HEK293T (cell line): ENCODE measurements around the gene NEK4.

Source experiments
- CTCF ChIA-PET: fragments of 350-600 bp; formaldehyde crosslinking; extraction: SDS; loops from one replicate; lab custom pipeline; 2021; ENCODE audit warnings: antibody characterized with exemption, inconsistent platforms; lab: Yijun Ruan, JAX
- POLR2A ChIA-PET: fragments of 350-600 bp; formaldehyde crosslinking; extraction: SDS; loops from one replicate; lab custom pipeline; 2020; ENCODE audit warnings: antibody characterized with exemption, inconsistent platforms; lab: Yijun Ruan, JAX
- DNase-seq: peaks from one replicate; pipeline ENCODE4 v3.0.0; 2012; ENCODE audit warnings: mixed read lengths; ENCODE audit errors: extremely low spot score
- ARNT ChIP-seq: fragments of 450-650 bp; IDR thresholded peaks from 2 replicates; pipeline ENCODE4 v1.6.1; 2017; ENCODE audit warnings: mild to moderate bottlenecking
- BHLHE40 ChIP-seq: fragments of 450-650 bp; IDR thresholded peaks from 2 replicates; pipeline ENCODE4 v1.6.1; 2016; ENCODE audit warnings: mild to moderate bottlenecking, moderate library complexity, borderline replicate concordance
- CTBP1 ChIP-seq: fragments of 450-650 bp; IDR thresholded peaks from 2 replicates; pipeline ENCODE4 v1.6.1; 2016; ENCODE audit warnings: borderline replicate concordance
- ELF4 ChIP-seq: fragments of 450-650 bp; IDR thresholded peaks from 2 replicates; pipeline ENCODE4 v1.6.1; 2017; ENCODE audit warnings: antibody characterized with exemption
- FOXA1 ChIP-seq: fragments of 450-650 bp; IDR thresholded peaks from 2 replicates; pipeline ENCODE4 v1.6.1; 2016; ENCODE audit warnings: mild to moderate bottlenecking
- FOXK2 ChIP-seq: fragments of 450-650 bp; IDR thresholded peaks from 2 replicates; pipeline ENCODE4 v1.6.1; 2016; ENCODE audit warnings: mild to moderate bottlenecking
- FOXM1 ChIP-seq: fragments of 450-650 bp; IDR thresholded peaks from 2 replicates; pipeline ENCODE4 v1.6.1; 2017; ENCODE audit warnings: mild to moderate bottlenecking, borderline replicate concordance
- HDGF ChIP-seq: fragments of 450-650 bp; IDR thresholded peaks from 2 replicates; pipeline ENCODE4 v1.6.1; 2017; ENCODE audit warnings: antibody characterized with exemption, borderline replicate concordance
- L3MBTL2 ChIP-seq: fragments of 450-650 bp; conservative IDR thresholded peaks from 2 replicates; pipeline ENCODE4 v1.6.1; 2016; ENCODE audit warnings: mild to moderate bottlenecking
- LEF1 ChIP-seq: fragments of 450-650 bp; IDR thresholded peaks from 2 replicates; pipeline ENCODE4 v1.6.1; 2017; ENCODE audit warnings: mild to moderate bottlenecking, borderline replicate concordance
- NFRKB ChIP-seq: fragments of 450-650 bp; IDR thresholded peaks from 2 replicates; pipeline ENCODE4 v1.6.1; 2016; ENCODE audit warnings: mild to moderate bottlenecking, moderate library complexity
- SP1 ChIP-seq: fragments of 450-650 bp; IDR thresholded peaks from 2 replicates; pipeline ENCODE4 v1.6.1; 2017
- SUZ12 ChIP-seq: fragments of 450-650 bp; IDR thresholded peaks from 2 replicates; pipeline ENCODE4 v1.6.1; 2016; ENCODE audit warnings: mild to moderate bottlenecking
- TARDBP ChIP-seq: fragments of 450-650 bp; IDR thresholded peaks from 2 replicates; pipeline ENCODE4 v1.6.1; 2016
- ZNF384 ChIP-seq: fragments of 450-650 bp; IDR thresholded peaks from 2 replicates; pipeline ENCODE4 v1.6.1; 2016
- TF ChIP-seq, protein P1 (sequence below): fragments of 450-650 bp; IDR thresholded peaks from 2 replicates; pipeline ENCODE4 v1.6.1; 2016

NEK4 gene

DNA sequence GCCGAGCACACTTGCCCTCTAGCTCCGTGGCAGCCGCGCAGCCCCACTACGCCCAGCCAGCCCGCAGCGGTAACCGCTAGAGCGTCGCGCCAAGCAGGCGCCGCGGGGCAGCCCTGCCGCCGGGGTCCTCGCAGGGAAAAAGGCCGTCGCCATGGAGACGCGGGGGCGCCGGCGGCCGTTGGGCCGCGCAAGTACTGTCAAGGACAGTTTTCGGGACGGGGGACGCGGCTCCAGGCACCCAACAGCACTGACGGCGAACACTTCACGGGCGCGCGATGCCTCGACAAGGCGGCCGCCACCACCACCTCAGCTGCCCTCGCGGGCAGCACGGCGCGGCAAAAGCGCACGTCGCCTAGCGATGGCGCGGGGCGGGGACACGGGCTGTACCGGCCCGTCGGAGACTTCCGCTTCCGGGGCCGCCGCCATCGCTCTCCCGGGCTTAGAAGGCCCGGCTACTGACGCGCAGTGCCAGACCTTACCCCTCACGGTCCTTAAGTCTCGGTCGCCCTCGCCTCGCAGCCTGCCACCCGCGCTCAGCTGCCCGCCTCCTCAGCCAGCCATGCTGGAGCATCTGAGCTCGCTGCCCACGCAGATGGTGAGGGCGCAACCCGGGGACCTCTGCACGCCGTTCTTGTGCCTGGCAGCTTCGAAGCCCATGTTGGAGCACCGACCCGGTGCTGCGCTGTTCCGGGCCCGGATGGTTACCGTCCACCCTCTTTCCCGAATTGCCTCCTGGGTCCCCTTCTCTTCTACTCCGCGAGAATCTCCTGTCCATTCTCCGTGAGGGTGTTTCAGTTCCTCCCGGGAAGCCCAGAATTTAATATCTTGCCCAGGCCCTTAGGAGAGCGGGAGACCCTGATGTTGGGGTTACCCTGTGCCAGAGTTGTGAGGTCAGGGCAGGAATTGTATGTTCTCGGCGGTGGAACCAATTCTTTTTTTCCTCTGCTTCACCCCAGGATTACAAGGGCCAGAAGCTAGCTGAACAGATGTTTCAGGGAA, 64.8 kb downstream of the NEK4 start, which contains the start of the genes GLT8D1 and SPCS1:
TSS of gene GLT8D1 (minus strand) at position 104 of the 999 bp plus-strand sequence. CDS start 5,331 bp downstream, outside the sequence.
TSS of gene SPCS1 (plus strand) at position 419 of the 999 bp plus-strand sequence. CDS start at position 560, 141 bp downstream.
- TF ChIP-seq L3MBTL2 (peak; percentile 76), TARDBP (no peak)
- ChIA-PET CTCF (interaction anchor here (0.5 kb wide), 1 partner anchor 11 kb away, joined by 3 read pairs; no protein-coding TSS in a partner anchor), POLR2A (interaction anchor here (1.0 to 2.5 kb wide), 10 partner anchors 9 to 192 kb away, joined by 3 to 14 read pairs (median 3); partner anchors contain the start of genes NEK4, STIMATE and UQCC5)
- peak; percentile 91 for DNase-seq

DNA sequence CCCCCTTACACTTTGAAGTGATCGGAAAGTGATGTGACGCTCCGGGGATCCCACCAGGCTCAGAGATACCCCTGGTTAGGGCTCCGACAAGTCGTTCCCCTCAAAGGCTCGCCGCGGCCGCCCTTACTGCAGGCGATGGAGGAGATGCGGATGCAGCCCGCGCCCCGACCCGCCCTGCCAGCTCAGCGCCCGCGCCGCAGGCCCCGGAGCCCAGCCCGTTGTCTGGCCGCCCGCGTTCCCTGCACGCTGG, 65.4 kb downstream of the NEK4 start:
- no peak for DNase-seq
- TF ChIP-seq FOXK2 (no peak), NFRKB (no peak), HDGF (no peak), TARDBP (no peak), ARNT (no peak), ZNF384 (no peak), FOXM1 (no peak), CTBP1 (no peak), SP1 (no peak)
- TF ChIP-seq, protein P1, sequence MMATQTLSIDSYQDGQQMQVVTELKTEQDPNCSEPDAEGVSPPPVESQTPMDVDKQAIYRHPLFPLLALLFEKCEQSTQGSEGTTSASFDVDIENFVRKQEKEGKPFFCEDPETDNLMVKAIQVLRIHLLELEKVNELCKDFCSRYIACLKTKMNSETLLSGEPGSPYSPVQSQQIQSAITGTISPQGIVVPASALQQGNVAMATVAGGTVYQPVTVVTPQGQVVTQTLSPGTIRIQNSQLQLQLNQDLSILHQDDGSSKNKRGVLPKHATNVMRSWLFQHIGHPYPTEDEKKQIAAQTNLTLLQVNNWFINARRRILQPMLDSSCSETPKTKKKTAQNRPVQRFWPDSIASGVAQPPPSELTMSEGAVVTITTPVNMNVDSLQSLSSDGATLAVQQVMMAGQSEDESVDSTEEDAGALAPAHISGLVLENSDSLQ: no peak
- ChIA-PET POLR2A (interaction anchor here (1.0 to 2.5 kb wide), 8 partner anchors 9 to 192 kb away, joined by 3 to 14 read pairs (median 3); partner anchors contain the start of genes NEK4, STIMATE and UQCC5), CTCF (interaction anchor here (0.5 kb wide), 1 partner anchor 10 kb away, joined by 3 read pairs; no protein-coding TSS in a partner anchor)

DNA sequence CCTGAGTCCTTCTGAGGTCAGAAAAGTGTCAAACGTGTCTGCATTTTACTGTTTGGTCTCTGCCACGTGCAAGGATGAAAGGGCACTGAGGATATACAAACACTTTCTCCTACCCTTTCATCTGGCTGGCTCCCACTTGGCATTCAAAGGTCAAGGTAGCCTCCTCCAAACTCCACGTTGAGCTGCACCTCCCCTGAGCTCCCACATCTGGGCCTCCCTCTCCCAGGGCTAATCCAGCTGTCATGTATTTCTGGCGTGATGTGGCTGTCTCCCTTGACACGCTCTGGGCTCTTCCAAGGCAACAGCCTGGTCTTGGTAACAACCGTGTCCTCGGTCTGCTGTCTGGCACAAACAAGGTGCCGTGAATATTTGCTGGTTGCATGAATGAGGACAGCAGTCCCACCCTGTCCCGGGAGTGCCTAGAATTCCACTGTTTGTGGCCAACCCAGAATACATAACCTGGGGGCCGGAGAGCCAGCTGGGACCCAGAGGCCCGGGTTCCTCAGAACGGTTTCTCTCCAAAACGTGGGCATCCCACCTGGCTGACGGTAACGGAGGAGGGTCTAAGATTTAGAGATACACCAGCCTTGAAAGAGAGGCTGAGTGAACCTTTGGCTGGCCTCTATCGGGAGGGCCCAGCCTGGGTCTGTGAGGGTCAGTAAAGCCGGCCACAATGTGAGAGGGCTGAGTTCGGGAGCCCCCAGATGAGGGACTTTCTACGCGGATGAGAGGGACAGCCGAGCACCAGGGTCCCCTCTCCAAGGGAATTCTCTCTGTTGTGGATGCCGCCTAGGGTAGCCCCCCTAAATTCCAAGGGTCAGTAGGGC, 65.9 kb downstream of the NEK4 start:
- CTCF ChIA-PET: interaction anchor here (0.7 kb wide), 1 partner anchor 282 kb away, joined by 3 read pairs; no protein-coding TSS in a partner anchor
- TF ChIP-seq TARDBP (no peak), L3MBTL2 (no peak), ARNT (no peak), FOXA1 (no peak), BHLHE40 (no peak), SUZ12 (no peak), NFRKB (no peak), LEF1 (no peak), FOXK2 (no peak), FOXM1 (no peak), SP1 (no peak), HDGF (no peak), CTBP1 (no peak), ELF4 (no peak), ZNF384 (no peak)
- POLR2A ChIA-PET: interaction anchor here (1.0 to 2.5 kb wide), 7 partner anchors 8 to 193 kb away, joined by 3 to 14 read pairs (median 3); partner anchors contain the start of genes NEK4, STIMATE and UQCC5
- DNase-seq: peak; percentile 26

DNA sequence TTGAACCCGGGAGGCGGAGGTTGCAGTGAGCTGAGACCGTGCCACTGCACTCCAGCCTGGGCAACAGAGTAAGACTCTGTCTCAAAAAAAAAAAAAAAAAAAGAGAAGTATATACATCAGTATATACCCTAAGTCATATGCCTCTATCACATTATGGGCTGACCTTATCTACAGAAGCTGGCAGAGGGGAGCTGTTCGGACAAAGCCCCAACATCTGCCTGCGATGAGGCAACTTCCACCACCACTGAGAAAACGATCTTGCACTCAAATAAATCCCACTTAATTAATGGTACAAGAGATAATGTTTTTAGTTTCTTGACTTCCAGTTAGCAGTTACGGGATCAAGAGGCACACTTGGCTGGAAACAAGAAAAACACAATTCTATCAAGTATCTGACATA, 67.4 kb downstream of the NEK4 start:
- no peak for DNase-seq
- ChIA-PET CTCF (no interaction called here), POLR2A (interaction anchor here (0.7 kb wide), 1 partner anchor 18 kb away, joined by 5 read pairs; no protein-coding TSS in a partner anchor)
- TF ChIP-seq SUZ12 (no peak), L3MBTL2 (no peak), FOXK2 (no peak), NFRKB (no peak), CTBP1 (no peak)
- TF ChIP-seq, protein P1: no peak

DNA sequence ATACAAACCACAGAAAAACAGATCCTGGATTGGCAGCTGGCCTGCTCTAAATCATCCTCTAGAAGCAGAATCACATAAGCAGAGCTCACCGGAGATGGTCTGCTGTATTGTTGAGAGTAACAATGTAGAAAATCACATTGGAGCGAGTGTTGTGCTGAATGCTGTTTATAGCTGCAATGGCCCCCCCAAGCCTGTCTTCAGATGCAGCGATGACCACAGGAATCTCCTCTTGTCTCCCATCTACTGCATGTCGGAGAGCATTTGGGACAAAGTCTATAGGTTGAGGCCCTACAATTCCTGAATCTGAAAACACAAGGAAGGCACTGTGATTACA, 73.1 kb downstream of the NEK4 start:
- CTCF ChIA-PET: no interaction called here
- POLR2A ChIA-PET: interaction anchor here (3.3 kb wide), 1 partner anchor 8 kb away, joined by 14 read pairs; the partner anchor contains the start of genes GLT8D1 and SPCS1
- no peak for TF ChIP-seq L3MBTL2
- TF ChIP-seq SP1: no peak
- TF ChIP-seq ZNF384: no peak
- TF ChIP-seq HDGF: no peak
- no peak for TF ChIP-seq FOXK2
- no peak for TF ChIP-seq SUZ12
- no peak for TF ChIP-seq LEF1
- TF ChIP-seq ARNT: no peak
- no peak for TF ChIP-seq FOXA1
- TF ChIP-seq FOXM1: no peak
- TF ChIP-seq NFRKB: no peak
- TF ChIP-seq BHLHE40: no peak
- DNase-seq: no peak

DNA sequence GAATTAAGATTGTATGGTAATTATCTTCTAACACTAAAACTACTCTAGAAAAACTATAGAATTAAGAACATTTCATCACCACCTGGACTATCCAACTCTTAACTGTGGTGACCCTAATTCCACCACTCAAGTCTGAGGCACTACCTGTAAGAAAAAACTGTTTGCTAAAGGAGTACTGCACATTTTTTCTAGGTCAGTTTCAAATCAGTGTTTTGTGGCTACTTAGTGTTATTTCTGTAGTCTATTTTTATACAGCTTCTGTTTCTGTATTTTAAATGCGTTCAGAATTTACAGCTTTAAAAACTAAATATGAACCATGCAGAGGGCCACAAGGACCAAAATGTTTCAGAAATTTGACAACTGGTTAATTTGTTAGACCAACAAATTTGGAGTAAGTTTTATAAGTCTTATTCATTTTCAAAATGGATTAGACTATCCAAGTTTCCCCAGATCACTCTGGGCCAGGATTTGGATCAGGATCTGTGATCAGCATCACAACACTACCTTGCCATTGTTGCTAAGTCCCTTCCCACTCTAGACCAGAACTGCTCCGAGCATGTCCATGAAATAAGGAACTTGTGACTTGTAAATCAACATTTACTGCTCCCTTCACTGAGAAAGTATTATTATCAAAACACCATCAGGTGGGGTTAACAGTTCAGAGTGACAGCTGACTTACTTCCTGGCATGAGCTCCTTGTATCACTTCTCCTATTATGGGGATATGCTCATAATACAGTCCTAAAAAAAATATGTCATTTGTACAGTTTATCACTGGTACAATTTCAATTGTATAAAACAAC, 73.7 kb downstream of the NEK4 start:
- ChIA-PET POLR2A (interaction anchor here (1.3 to 3.3 kb wide), 2 partner anchors 8 to 10 kb away, joined by 6 to 14 read pairs; partner anchors contain the start of genes GLT8D1 and SPCS1), CTCF (no interaction called here)
- DNase-seq: no peak
- TF ChIP-seq NFRKB: no peak
- TF ChIP-seq FOXM1: no peak
- TF ChIP-seq ARNT: no peak
- no peak for TF ChIP-seq TARDBP
- TF ChIP-seq CTBP1: no peak
- no peak for TF ChIP-seq FOXK2
- no peak for TF ChIP-seq BHLHE40
